IPS-18a (cell line): Measurements from ENCODE around the gene ZCCHC7.

Experiments
- H3K27ac ChIP-seq: one replicate; pipeline ENCODE4 v1.5.1; 2013; ENCODE audit warnings: low read length
- H3K27me3 ChIP-seq: one replicate; pipeline ENCODE4 v1.6.1; 2013; ENCODE audit warnings: mild to moderate bottlenecking, low read length; ENCODE audit not compliant: control insufficient read depth, insufficient read depth
- H3K36me3 ChIP-seq: one replicate; pipeline ENCODE4 v1.6.1; 2013; ENCODE audit warnings: low read depth, low read length; ENCODE audit not compliant: control insufficient read depth
- H3K4me1 ChIP-seq: one replicate; pipeline ENCODE4 v1.6.1; 2013; ENCODE audit warnings: low read depth, low read length; ENCODE audit not compliant: control insufficient read depth
- H3K4me3 ChIP-seq: one replicate; pipeline ENCODE4 v1.5.1; 2013; ENCODE audit warnings: low read length
- H3K9ac ChIP-seq: one replicate; pipeline ENCODE4 v1.6.1; 2013; ENCODE audit warnings: mild to moderate bottlenecking, low read length, moderate library complexity
- H3K9me3 ChIP-seq: one replicate; pipeline ENCODE4 v1.6.1; 2013; ENCODE audit warnings: low read depth, low read length; ENCODE audit not compliant: control insufficient read depth

Gene ZCCHC7

GRCh38 chr9:37406603-37407401 lies 286.4 kb downstream of the ZCCHC7 start:
- Histone ChIP-seq H3K27ac (no peak overlapping the region), H3K4me1 (no peaks in the 10 kb centered on the region), H3K27me3 (no peaks in the 10 kb centered on the region), H3K9me3 (no peaks in the 10 kb centered on the region), H3K4me3 (no peak overlapping the region), H3K36me3 (no peaks in the 10 kb centered on the region), H3K9ac (no peak overlapping the region)

GRCh38 chr9:37407468-37407867 lies 287.1 kb downstream of the ZCCHC7 start:
- no peaks in the 10 kb centered on the region for H3K9me3 ChIP-seq
- H3K27me3 ChIP-seq, result no peaks in the 10 kb centered on the region
- no peak overlapping the region for H3K27ac ChIP-seq
- H3K4me3 ChIP-seq, result no peak overlapping the region
- no peaks in the 10 kb centered on the region for H3K36me3 ChIP-seq
- H3K4me1 ChIP-seq, result no peaks in the 10 kb centered on the region
- no peak overlapping the region for H3K9ac ChIP-seq
